GM18909 (cell line): ENCODE data around the gene MAP2.
"Not testable (repeated sequence)": the region's sequence is repeated elsewhere in the genome, so short reads cannot be mapped to it uniquely, and the experiment has no call there.

Experiments used
- ATAC-seq: cut with Tn5 transposase; IDR thresholded peaks from one replicate; pipeline ENCODE4 v1.9.1; 2021; ENCODE audit warnings: mild to moderate bottlenecking; ENCODE audit not compliant: unreplicated experiment, poor library complexity

The MAP2 gene

GRCh38 chr2:209579230-209579749 is 155.4 kb downstream of the MAP2 start:
- peak; percentile 51 for ATAC-seq

DNA sequence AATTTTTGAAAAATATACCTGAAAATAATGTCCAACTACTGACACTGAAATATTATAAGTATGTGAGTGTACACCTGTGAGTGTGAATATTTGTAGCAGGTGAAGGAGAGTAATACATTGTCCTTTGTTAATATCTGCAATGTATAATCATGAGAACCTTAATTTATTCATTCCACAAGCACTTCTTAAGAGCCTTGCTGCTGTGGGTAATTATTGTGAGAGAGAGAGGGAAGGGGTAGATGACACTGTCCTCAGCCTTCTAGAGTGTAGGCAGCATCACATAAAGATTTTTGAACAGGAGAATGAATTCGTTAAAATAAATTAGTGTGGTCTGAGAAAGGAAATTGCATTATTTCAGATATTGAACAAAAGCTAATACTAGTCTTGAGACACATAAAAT is 157.2 kb downstream of the MAP2 start:
- no peak for ATAC-seq

- no peak for ATAC-seq
Observed at GRCh38 chr2:209582281-209582680, 158.4 kb downstream of the MAP2 start.

DNA sequence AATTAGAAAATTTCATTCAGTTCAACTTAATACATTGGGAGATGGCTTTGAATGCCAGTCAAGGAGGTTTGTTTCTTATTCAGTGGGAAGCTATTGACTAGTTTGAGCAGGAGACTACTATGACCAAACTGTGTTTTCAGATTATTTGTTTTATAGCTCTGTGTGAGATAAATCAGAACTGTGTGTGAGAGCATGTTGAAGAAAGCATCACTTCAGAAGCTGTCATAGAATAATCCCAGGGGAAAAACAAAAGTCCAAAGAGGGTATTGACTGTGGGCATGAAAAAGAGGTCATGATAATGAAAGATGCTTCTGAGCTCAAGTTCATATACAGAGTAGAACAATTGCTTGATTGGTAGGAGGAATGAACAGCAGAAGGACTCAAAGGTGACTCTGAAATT is 160.6 kb downstream of the MAP2 start:
- ATAC-seq: no peak

DNA sequence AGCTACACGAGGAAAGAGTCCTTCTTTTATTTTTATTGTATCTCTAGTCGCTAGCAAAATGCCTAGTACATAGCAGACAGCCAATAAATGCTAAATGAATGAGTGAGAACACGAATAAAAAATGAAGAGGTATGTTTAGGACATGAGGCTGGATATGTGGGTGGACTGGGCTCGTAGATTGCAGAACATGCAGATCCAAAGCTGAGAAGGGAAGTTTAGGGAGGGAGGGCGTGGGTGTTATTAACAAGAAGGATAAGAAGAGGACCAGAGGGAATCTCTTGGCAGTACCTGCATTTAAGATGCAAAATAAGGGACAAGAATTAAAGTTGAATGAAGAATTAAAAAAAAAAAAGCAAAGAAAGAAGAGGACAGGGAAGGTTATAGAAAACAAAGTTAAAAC is 161.1 kb downstream of the MAP2 start:
- ATAC-seq: no peak

DNA sequence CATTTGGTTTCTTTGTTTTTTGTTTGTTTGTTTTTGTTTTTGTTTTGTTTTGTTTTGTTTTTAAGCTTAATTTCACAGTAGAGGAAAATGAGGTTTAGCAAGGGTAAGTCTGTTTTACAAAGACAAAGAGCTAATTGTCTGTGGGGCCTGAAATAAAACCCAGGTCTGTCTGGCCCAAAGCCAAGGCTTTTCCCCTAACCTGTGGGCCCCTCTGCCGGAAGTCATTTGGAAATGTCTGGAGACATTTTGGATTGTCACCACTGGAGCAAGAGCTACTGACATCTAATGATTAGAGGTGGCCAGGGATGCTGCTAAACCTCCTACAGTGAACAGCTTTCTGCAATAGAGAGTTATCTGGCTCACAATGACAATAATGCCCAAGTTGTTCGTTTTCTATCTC is 167.2 kb downstream of the MAP2 start:
- no peak for ATAC-seq

- no peak for ATAC-seq
Observed at GRCh38 chr2:209592106-209592505, 168.3 kb downstream of the MAP2 start.

GRCh38 chr2:209593930-209594329 is 170.1 kb downstream of the MAP2 start:
- no peak for ATAC-seq

GRCh38 chr2:209596262-209596661 is 172.4 kb downstream of the MAP2 start:
- no peak for ATAC-seq

DNA sequence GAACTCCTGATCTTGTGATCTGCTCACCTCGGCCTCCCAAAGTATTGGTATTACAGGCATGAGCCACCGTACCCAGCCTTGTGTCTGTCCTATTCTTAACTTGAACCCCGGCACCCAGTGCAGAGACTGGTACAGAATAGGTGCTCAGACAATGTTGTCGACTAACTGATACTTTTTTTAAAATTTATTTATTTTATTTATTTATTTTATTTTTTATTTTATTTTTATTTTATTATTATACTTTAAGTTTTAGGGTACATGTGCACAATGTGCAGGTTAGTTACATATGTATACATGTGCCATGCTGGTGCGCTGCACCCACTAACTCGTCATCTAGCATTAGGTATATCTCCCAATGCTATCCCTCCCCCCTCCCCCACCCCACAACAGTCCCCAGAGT is 174.4 kb downstream of the MAP2 start:
- not testable (repeated sequence) for ATAC-seq

- no peak for ATAC-seq
Observed at GRCh38 chr2:209600341-209601171, 176.7 kb downstream of the MAP2 start.

GRCh38 chr2:209601497-209601896 is 177.7 kb downstream of the MAP2 start:
- ATAC-seq: no peak

DNA sequence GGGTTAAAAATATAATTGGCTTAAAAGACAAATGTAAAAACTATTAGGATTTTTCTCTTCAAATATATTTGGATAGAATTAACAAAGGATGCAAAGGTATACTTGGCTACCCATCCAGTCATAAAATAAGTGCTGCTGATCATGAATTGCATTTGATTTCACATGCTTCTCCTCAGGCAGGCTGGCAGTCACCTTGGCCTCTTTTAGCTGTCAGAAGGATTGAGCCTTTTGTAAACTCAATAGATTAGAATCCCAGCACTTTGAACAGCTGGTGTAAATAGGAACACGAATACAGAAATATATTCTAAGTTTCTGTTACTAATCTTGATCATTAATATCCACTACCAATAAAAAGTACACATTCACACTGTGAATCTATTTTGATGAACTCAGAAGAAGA is 178.4 kb downstream of the MAP2 start:
- no peak for ATAC-seq

DNA sequence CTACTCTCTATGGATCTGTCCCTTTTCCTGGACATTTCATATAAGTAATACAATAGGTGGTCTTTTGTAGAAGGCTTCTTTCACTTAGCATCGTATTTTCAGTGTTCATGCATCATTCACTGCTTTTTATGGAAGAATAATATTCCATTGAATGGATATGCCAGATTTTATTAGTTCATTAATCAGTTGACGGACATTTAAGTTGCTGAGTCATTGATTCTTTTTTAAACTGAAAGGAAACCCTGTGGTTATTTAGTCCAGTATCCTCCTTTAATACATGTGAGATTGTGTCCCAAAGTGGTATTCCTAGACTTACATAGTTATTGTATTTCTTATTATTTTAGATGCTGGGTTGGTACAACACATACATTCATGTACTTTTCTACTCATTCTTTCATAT is 185.7 kb downstream of the MAP2 start:
- ATAC-seq: no peak

DNA sequence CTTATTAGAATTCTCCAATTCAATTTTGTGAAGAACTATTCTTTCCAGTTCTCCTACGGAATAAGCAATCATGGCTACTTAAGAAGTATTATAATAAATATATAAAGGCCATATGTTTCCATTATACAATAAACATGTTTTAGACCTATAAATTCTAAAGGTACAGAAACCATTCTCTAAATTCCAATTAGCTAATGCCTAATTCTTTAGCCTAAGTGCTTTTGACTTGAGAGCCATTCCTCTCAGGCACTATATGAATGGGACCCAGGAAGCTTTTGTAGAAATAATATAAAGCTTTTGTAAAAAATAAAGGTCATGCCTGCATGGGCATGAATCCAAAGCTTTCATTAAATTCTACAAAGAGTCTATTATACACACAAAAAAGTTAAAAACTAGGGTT is 186.8 kb downstream of the MAP2 start:
- ATAC-seq: no peak

- no peak for ATAC-seq
Observed at GRCh38 chr2:209613649-209614305, 189.9 kb downstream of the MAP2 start.

- ATAC-seq: no peak
Observed at GRCh38 chr2:209614690-209615369, 191.0 kb downstream of the MAP2 start.

GRCh38 chr2:209619782-209620181 is 195.9 kb downstream of the MAP2 start:
- peak; percentile 88 for ATAC-seq

GRCh38 chr2:209624192-209624938 is 200.5 kb downstream of the MAP2 start:
- ATAC-seq: no peak

DNA sequence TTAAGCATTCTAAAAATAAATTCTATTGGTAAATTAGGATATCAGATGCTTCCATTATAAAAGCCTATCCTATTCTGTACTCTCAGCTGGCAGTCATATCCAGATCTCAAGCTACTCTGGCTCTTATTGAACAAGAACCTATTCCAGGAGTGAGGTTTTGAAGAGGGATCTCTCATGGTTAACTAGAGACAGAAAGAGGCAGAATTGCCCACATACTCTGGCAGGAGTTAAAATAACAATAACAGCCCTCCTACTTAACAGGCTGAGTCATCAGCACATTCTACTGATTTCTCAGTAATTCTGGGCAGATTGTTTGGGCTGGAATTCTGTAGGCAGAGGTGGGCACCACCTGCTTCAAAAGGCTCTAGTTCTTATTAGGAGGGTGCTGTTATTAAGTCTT is 205.8 kb downstream of the MAP2 start:
- no peak for ATAC-seq
